ENCODE data around the gene AFF3. TPM values are rescaled to one million over a fixed set of nuclear protein-coding genes. Genes with fewer than 3 reads are reported as not detected.

The AFF3 gene
- total and polyA plus RNA-seq, 2 donors (not counting 3 experiments of a cell fraction or from before 2014, with no cell fraction given), result 0.06 to 0.07 TPM

- FAIRE-seq, result no peak
- CTCF ChIA-PET, result no interaction called here
- Histone ChIP-seq H4K20me1 (replicated peaks; ENCODE audit: control insufficient read depth, extremely low read depth, insufficient read depth, low read length) (no peaks in the 10 kb centered on the region), H2AFZ (ENCODE audit: low read depth, low read length) (no peak overlapping the region), H3K27ac (ENCODE audit: insufficient read depth, low read depth, low read length) (no peak overlapping the region), H3K9me1 (replicated peaks; ENCODE audit: control insufficient read depth, extremely low read depth, insufficient read depth, low read length) (no peaks in the 10 kb centered on the region), H3K27me3 (ENCODE audit: control insufficient read depth in 2 of 2, insufficient read depth in 2 of 2, low read length in 2 of 2) (no peaks in the 10 kb centered on the region), H3K9ac (replicated peaks; ENCODE audit: extremely low read depth, insufficient read depth, low read length) (no peak overlapping the region), H3K9me3 (replicated peaks; ENCODE audit: control insufficient read depth, insufficient read depth, low read length) (no peaks in the 10 kb centered on the region), H3K79me2 (ENCODE audit: control insufficient read depth, insufficient read depth, low read length) (no peaks in the 10 kb centered on the region), H3K4me3 (replicated peaks in 1 of 3; ENCODE audit: insufficient read depth in 1 of 3, low read depth in 1 of 3, low read length in 3 of 3) (no peak overlapping the region), H3K4me1 (ENCODE audit: control insufficient read depth, extremely low read depth, insufficient read depth, low read length) (no peaks in the 10 kb centered on the region), H3K36me3 (ENCODE audit: control insufficient read depth in 2 of 2, extremely low read depth in 1 of 2, insufficient read depth in 2 of 2, low read length in 2 of 2) (no peaks in the 10 kb centered on the region), H3K4me2 (ENCODE audit: insufficient read depth, low read length) (no peak overlapping the region)
- intact Hi-C loops (cut with micrococcal nuclease), result no loop called here
- BruUV-seq (replicated peaks), result no TSS peak
- dilution Hi-C loops (cut with MboI; ENCODE audit: extremely low pct_ligation_motif_present, low sequenced_read_pairs), result no loop called here
- DNase-seq (ENCODE audit: low read depth, low spot score), result no peak
- POLR2A ChIA-PET, result no interaction called here
- no peak for TF ChIP-seq JUN (IDR thresholded peaks at IDR 0.05; ENCODE audit: borderline replicate concordance, insufficient read depth, insufficient read length, low read depth)
- TF ChIP-seq GATA2 (IDR thresholded peaks at IDR 0.05; ENCODE audit: insufficient read depth, insufficient read length, low read depth, low read length), result no peak
- TF ChIP-seq EZH2 (IDR thresholded peaks at IDR 0.05; ENCODE audit: borderline replicate concordance, low read depth, low read length, severe bottlenecking), result no peak
- no peak for TF ChIP-seq MAX (IDR thresholded peaks at IDR 0.05; ENCODE audit: insufficient read depth, insufficient read length)
- TF ChIP-seq MYC (IDR thresholded peaks at IDR 0.05; ENCODE audit: low read depth, low read length), result no peak
- TF ChIP-seq POLR2A (IDR thresholded peaks at IDR 0.05; ENCODE audit: low read depth, low read length), result no peak
- no peak for TF ChIP-seq FOS (IDR thresholded peaks at IDR 0.05; ENCODE audit: borderline replicate concordance, insufficient read depth, low read length)
- no peak for TF ChIP-seq POLR2AphosphoS5 (IDR thresholded peaks at IDR 0.05; ENCODE audit: insufficient read depth, low read depth, low read length)
- no peak for TF ChIP-seq CTCF (IDR thresholded peaks at IDR 0.05; ENCODE audit: extremely low read depth in 1 of 2, insufficient read depth in 1 of 2, low read depth in 1 of 2, low read length in 2 of 2)
Measured at GRCh38 chr2:99659874-99660273, 482.5 kb downstream of the AFF3 start.
